Esophagus (tissue), 2 donors: ENCODE data around the gene MCUB. TPM values are rescaled to one million over a fixed set of nuclear protein-coding genes. Genes with fewer than 3 reads are reported as not detected.

Source experiments
- H3K27ac ChIP-seq, 2 donors: one replicate each; pipeline ENCODE4 v1.5.1; 2013; ENCODE audit warnings: low read depth in 2 of 2, mild to moderate bottlenecking in 2 of 2, inconsistent platforms in 1 of 2, low read length in 1 of 2, moderate library complexity in 1 of 2
- H3K27me3 ChIP-seq, 2 donors: one replicate each; pipeline ENCODE4 v1.6.1; 2013; ENCODE audit warnings: low read length in 2 of 2, control low read depth in 1 of 2, mild to moderate bottlenecking in 1 of 2; ENCODE audit not compliant: insufficient read depth in 2 of 2, control insufficient read depth in 1 of 2
- H3K36me3 ChIP-seq, 2 donors: one replicate each; pipeline ENCODE4 v1.6.1; 2013; ENCODE audit warnings: low read length in 1 of 2; ENCODE audit not compliant: control insufficient read depth in 2 of 2, insufficient read depth in 2 of 2
- H3K4me1 ChIP-seq, 2 donors: one replicate each; pipeline ENCODE4 v1.6.1; 2013; ENCODE audit warnings: low read length in 1 of 2; ENCODE audit not compliant: control insufficient read depth in 2 of 2, insufficient read depth in 2 of 2
- H3K4me3 ChIP-seq, 2 donors: one replicate each; pipeline ENCODE4 v1.5.1; 2013; ENCODE audit warnings: low read length in 2 of 2, mild to moderate bottlenecking in 2 of 2, low read depth in 1 of 2, moderate library complexity in 1 of 2
- H3K9me3 ChIP-seq, 2 donors: one replicate each; pipeline ENCODE4 v1.6.1; 2013; ENCODE audit warnings: mild to moderate bottlenecking in 2 of 2, low read depth in 1 of 2, low read length in 1 of 2, moderate library complexity in 1 of 2; ENCODE audit not compliant: control insufficient read depth in 2 of 2, insufficient read depth in 1 of 2
- WGBS, 2 donors: extraction: QIAGEN DNeasy Blood & Tissue Kit; methylation state at CpG; one replicate each; pipeline ENCODE4 v1.1.7; 2013; 5-methylcytosine and 5-hydroxymethylcytosine counted together
- polyA plus RNA-seq, 2 donors: library from polyadenylated mRNA; stranded (reverse); fragments of 200-250 nt; gene quantifications; one replicate each; pipeline ENCODE4 v1.2.3, GENCODE V29; 2013
- donor health status: healthy with polysubstance abuse.
- donor health status: Bipolar disorder and iron deficiency.

Gene MCUB
- polyA plus RNA-seq, 2 donors = 4.3 to 9.4 TPM

DNA sequence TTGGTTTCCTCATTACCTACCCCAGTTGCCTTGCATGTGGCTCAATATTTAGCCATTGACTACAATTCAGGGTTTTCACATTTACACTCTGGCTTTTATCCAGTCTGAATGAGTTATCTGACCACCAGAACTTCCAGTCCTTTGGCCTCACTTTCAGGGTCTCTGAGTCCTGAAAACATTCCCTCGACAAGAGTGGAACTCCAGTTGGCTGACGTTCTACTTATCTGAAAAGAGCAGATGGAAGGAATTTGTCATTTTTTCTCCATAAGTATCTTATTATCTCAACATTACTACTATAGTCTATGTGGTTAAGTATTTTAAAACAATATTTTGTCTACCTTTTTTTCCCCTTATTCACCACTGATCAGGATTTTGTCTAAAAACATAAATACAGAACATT, 148.4 kb downstream of the MCUB start:
- no peak overlapping the region for H3K4me3 ChIP-seq
- no peak overlapping the region for H3K27ac ChIP-seq
- H3K9me3 ChIP-seq = no peaks in the 10 kb centered on the region
- H3K27me3 ChIP-seq = no peaks in the 10 kb centered on the region
- H3K4me1 ChIP-seq = no peaks in the 10 kb centered on the region
- WGBS, 2 donors = 79 to 80% methylated on average over 2 of the region's 2 CpGs
- no peaks in the 10 kb centered on the region for H3K36me3 ChIP-seq

DNA sequence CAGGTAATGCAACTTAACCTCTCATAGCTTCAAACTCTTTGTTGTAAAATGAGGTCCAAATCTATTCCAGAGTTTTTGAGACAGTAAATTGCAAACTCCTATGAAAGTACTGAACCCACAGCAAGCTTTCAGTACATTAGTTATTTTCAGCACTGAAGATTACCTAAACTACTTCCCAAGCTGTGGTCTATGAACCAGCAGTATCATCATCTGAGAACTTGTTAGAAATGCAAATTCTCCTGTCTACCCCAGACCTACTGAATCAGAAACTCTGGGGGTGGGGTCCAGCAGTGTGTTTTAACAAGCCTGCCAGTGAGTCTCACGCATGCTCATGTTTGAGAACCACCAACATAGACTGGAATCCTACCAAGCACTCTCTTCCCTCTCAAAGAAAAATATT, 148.9 kb downstream of the MCUB start:
- Histone ChIP-seq H3K27ac (no peak overlapping the region), H3K36me3 (no peaks in the 10 kb centered on the region), H3K27me3 (no peaks in the 10 kb centered on the region), H3K9me3 (no peaks in the 10 kb centered on the region), H3K4me1 (no peaks in the 10 kb centered on the region), H3K4me3 (no peak overlapping the region)
- 88 to 91% methylated on average over 1 of the region's 1 CpG for WGBS, 2 donors

DNA sequence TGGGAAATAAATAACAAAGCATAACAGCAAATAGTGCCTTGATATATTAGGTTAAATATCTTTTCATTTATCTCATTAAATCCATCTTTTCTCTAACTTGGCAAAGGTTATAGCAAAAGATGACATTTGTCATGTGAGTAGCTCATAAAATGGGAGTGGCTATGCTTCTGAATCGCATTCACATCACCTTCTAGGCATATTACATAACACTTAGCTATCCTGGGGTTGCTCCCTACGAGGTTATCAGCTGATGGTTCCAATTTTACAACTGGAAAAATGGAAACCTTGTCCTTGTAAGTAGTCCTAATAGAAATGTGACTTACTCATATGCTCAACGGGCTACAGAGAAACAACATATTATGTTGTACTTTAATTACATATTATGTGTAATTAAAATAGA, 153.5 kb downstream of the MCUB start:
- H3K4me1 ChIP-seq = no peaks in the 10 kb centered on the region
- 84 to 87% methylated on average over 3 of the region's 3 CpGs for WGBS, 2 donors

GRCh38 chr4:109718759-109719158, 158.7 kb downstream of the MCUB start:
- Histone ChIP-seq H3K27ac (no peak overlapping the region), H3K36me3 (no peaks in the 10 kb centered on the region), H3K4me3 (no peak overlapping the region), H3K9me3 (no peaks in the 10 kb centered on the region), H3K4me1 (no peaks in the 10 kb centered on the region), H3K27me3 (no peaks in the 10 kb centered on the region)
- WGBS, 2 donors = 91 to 92% methylated on average over 1 of the region's 1 CpG

More for the DNA sequence above, 153.5 kb downstream of the MCUB start:
- no peaks in the 10 kb centered on the region for H3K9me3 ChIP-seq
- no peaks in the 10 kb centered on the region for H3K27me3 ChIP-seq
- H3K36me3 ChIP-seq = no peaks in the 10 kb centered on the region
- H3K4me3 ChIP-seq = no peak overlapping the region
- no peak overlapping the region for H3K27ac ChIP-seq

- Histone ChIP-seq H3K27me3 (no peaks in the 10 kb centered on the region), H3K4me1 (no peaks in the 10 kb centered on the region), H3K36me3 (no peaks in the 10 kb centered on the region), H3K4me3 (no peak overlapping the region), H3K27ac (no peak overlapping the region), H3K9me3 (no peaks in the 10 kb centered on the region)
- WGBS, 2 donors = 95 to 98% methylated on average over 4 of the region's 4 CpGs
Measured at GRCh38 chr4:109719604-109720003, 159.6 kb downstream of the MCUB start.

DNA sequence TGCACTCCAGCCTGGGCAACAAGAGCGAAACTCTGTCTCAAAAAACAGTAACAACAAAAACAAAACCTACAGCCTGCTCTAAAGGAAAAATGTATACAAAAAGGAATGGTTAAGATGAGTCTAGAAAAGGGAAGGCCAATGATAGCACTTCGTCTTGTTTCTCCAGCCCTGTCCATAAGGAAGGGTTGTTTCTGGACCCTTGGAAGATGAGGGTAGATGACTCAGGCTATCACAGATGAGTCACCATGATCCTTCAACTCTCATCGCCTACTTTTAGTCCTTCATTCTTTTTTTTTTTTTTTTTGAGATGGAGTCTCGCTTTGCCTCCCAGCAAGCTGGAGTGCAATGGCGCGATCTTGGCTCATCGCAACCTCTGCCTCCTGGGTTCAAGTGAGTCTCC, 161.0 kb downstream of the MCUB start:
- H3K27ac ChIP-seq = no peak overlapping the region
- no peaks in the 10 kb centered on the region for H3K4me1 ChIP-seq
- no peaks in the 10 kb centered on the region for H3K27me3 ChIP-seq
- 93 to 95% methylated on average over 7 of the region's 7 CpGs for WGBS, 2 donors
- H3K4me3 ChIP-seq = no peak overlapping the region
- H3K36me3 ChIP-seq = no peaks in the 10 kb centered on the region
- H3K9me3 ChIP-seq = no peaks in the 10 kb centered on the region

DNA sequence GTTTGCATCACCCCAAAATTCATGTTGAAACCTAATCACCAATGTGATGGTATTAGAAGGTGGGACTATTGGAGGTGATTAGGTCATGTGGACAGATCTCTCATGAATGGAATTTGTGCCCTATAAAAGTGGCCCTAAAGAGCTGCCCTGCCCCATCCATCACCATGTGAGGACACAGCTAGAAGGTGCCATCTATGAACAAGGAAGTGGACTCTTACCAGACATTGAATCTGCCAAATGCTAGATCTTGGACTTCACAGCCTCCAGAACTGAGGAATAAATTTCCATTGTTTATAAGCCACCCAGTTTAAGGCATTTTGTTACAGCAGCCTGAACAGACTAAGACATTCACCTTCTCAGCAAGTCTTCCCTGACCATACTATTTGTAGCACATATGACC, 162.3 kb downstream of the MCUB start:
- Histone ChIP-seq H3K36me3 (no peaks in the 10 kb centered on the region), H3K9me3 (no peaks in the 10 kb centered on the region), H3K4me3 (no peak overlapping the region), H3K27ac (no peak overlapping the region), H3K4me1 (no peaks in the 10 kb centered on the region), H3K27me3 (no peaks in the 10 kb centered on the region)

GRCh38 chr4:109723110-109723509, 163.1 kb downstream of the MCUB start:
- Histone ChIP-seq H3K27me3 (no peaks in the 10 kb centered on the region), H3K4me1 (no peaks in the 10 kb centered on the region), H3K27ac (no peak overlapping the region), H3K9me3 (no peaks in the 10 kb centered on the region), H3K36me3 (no peaks in the 10 kb centered on the region), H3K4me3 (no peak overlapping the region)
- WGBS, 2 donors = 88 to 94% methylated on average over 2 of the region's 2 CpGs

- Histone ChIP-seq H3K36me3 (no peaks in the 10 kb centered on the region), H3K4me3 (peak overlapping the region in 1 of 2 donors; percentile 52), H3K27ac (no peak overlapping the region), H3K9me3 (no peaks in the 10 kb centered on the region), H3K27me3 (no peaks in the 10 kb centered on the region), H3K4me1 (peaks cover 0 to 2% of the 10 kb centered on the region in 2 donors)
- WGBS, 2 donors = 45 to 50% methylated on average over 6 of the region's 6 CpGs
Measured at GRCh38 chr4:109728385-109728784, 168.3 kb downstream of the MCUB start.

DNA sequence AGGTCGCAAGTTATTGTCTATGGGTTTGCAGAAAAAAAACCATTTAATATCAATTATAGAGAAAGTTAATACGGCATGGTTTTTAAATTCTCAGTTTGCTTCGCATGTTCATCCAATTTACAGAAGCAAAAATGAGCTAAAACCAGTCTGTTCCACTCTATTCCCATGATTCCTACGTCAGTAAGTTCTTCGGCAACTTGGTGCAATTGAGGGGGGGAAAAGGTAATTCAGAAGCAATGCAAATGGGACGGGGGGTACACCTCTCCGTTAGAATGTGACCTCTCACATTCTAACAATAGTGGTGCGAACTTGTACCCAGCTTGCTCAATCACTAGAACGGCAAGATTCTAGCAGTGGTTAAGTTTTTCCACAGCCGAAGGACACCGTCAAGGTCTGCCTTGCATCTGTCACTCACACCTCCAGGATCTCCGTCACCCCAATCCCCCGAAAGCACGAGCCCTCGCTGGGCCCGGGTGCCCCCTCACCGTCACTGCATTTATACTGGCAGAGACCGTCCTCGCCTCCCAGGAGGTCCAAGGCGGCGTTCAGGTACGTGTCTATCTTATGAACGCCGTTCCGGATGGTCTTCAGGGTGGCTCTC, 169.2 kb downstream of the MCUB start:
- Histone ChIP-seq H3K27ac (peak overlapping the region; percentile 75 to 84), H3K4me1 (peaks cover 0 to 2% of the 10 kb centered on the region in 2 donors), H3K27me3 (no peaks in the 10 kb centered on the region), H3K36me3 (no peaks in the 10 kb centered on the region), H3K9me3 (no peaks in the 10 kb centered on the region), H3K4me3 (peak overlapping the region; percentile 52 to 89)
- 2 to 3% methylated on average over 25 of the region's 25 CpGs for WGBS, 2 donors
